H1 (cell line): ENCODE results near the gene RYR3.

Experiments
- CTCF ChIP-seq, 3 experiments: IDR thresholded peaks; 1 replicate in 2 of 3; 2 replicates in 1 of 3; pipeline versions ENCODE4 v1.5.1 to v1.6.1; 2011; ENCODE audit warnings: low read length in 3 of 3, mild to moderate bottlenecking in 3 of 3, inconsistent platforms in 2 of 3, low read depth in 1 of 3, moderate library complexity in 1 of 3; ENCODE audit not compliant: insufficient read depth in 1 of 3; ENCODE audit errors: control extremely low read depth in 1 of 3
- HDAC2 ChIP-seq, 2 experiments: fragments of 300-600 bp in 1 of 2; sonication (generic) in 1 of 2; IDR thresholded peaks; 2 replicates each; pipeline ENCODE4 v1.6.1; 2011 to 2012; ENCODE audit warnings: low read depth in 2 of 2, low read length in 2 of 2, mild to moderate bottlenecking in 2 of 2, moderate library complexity in 2 of 2, borderline replicate concordance in 1 of 2, inconsistent platforms in 1 of 2
- SRF ChIP-seq: IDR thresholded peaks from 2 replicates; pipeline ENCODE4 v1.6.1; 2011; ENCODE audit warnings: mild to moderate bottlenecking, low read depth, low read length, moderate library complexity
- SUZ12 ChIP-seq: fragments of 200-600 bp; sonication (generic); IDR thresholded peaks from 2 replicates; pipeline ENCODE4 v1.6.1; 2012; ENCODE audit warnings: mild to moderate bottlenecking, inconsistent platforms, low read length, moderate library complexity, mixed read lengths
- TBP ChIP-seq: IDR thresholded peaks from 2 replicates; pipeline ENCODE4 v1.6.1; 2011; ENCODE audit warnings: low read depth, low read length, improper control_type of control experiment

- TF ChIP-seq CTCF (IDR thresholded peaks at IDR 0.05; ENCODE audit: control extremely low read depth in 1 of 3, insufficient read depth in 1 of 3, low read depth in 1 of 3, low read length in 3 of 3) (no peak), SUZ12 (no peak), HDAC2 (IDR thresholded peaks at IDR 0.05; ENCODE audit: borderline replicate concordance in 1 of 2, low read depth in 2 of 2, low read length in 2 of 2) (no peak), TBP (no peak), SRF (no peak)
Measured at GRCh38 chr15:33324609-33325008, 13.8 kb downstream of the RYR3 start.
